ENCODE results near the gene FARSA.
A peak's percentile ranks its signal among the peaks of the same experiment; 100 is the strongest.
"Not testable (repeated sequence)": the region's sequence is repeated elsewhere in the genome, so short reads cannot be mapped to it uniquely, and the experiment has no call there.

Gene FARSA

GRCh38 chr19:12937093-12937926, 3.8 kb upstream of the FARSA start:
- no peak for DNase-seq (ENCODE audit: low read depth)

- DNase-seq (ENCODE audit: low read depth): no peak
Observed at GRCh38 chr19:12936582-12936981, 3.1 kb upstream of the FARSA start.

- DNase-seq (ENCODE audit: low read depth): no peak
Observed at GRCh38 chr19:12935071-12935470, 1.6 kb upstream of the FARSA start.

- no peak for DNase-seq (ENCODE audit: low read depth)
Observed at GRCh38 chr19:12932392-12933286, 872 bp downstream of the FARSA start.

GRCh38 chr19:12930002-12930645, 3.4 kb downstream of the FARSA start:
- no peak for DNase-seq (ENCODE audit: low read depth)

GRCh38 chr19:12924621-12925310, 8.7 kb downstream of the FARSA start:
- no peak for DNase-seq (ENCODE audit: low read depth)

- DNase-seq (ENCODE audit: low read depth): no peak
Observed at GRCh38 chr19:12922959-12923358, 10.6 kb downstream of the FARSA start.

- DNase-seq (ENCODE audit: low read depth): no peak
Observed at GRCh38 chr19:12921047-12921446, 12.5 kb downstream of the FARSA start.

GRCh38 chr19:12918253-12918652, 15.3 kb downstream of the FARSA start:
- no peak for DNase-seq (ENCODE audit: low read depth)

GRCh38 chr19:12915860-12916259, 17.7 kb downstream of the FARSA start:
- not testable (repeated sequence) for DNase-seq (ENCODE audit: low read depth)

- DNase-seq (ENCODE audit: low read depth): no peak
Observed at GRCh38 chr19:12913851-12914690, 19.4 kb downstream of the FARSA start.

GRCh38 chr19:12913011-12913561, 20.4 kb downstream of the FARSA start:
- peak; percentile 60 for DNase-seq (ENCODE audit: low read depth)

- DNase-seq (ENCODE audit: low read depth): no peak
Observed at GRCh38 chr19:12912571-12912970, 20.9 kb downstream of the FARSA start.

- no peak for DNase-seq (ENCODE audit: low read depth)
Observed at GRCh38 chr19:12907166-12907565, 26.3 kb downstream of the FARSA start.

GRCh38 chr19:12899891-12900518, 33.5 kb downstream of the FARSA start:
- DNase-seq (ENCODE audit: low read depth): no peak

GRCh38 chr19:12896460-12896859, 37.1 kb downstream of the FARSA start:
- DNase-seq (ENCODE audit: low read depth): no peak

- DNase-seq (ENCODE audit: low read depth): no peak
Observed at GRCh38 chr19:12893582-12893981, 39.9 kb downstream of the FARSA start.

GRCh38 chr19:12891553-12892021, 41.9 kb downstream of the FARSA start:
- DNase-seq (ENCODE audit: low read depth): no peak

GRCh38 chr19:12890787-12891552, 42.5 kb downstream of the FARSA start, which contains the start of gene GCDH:
Gene GCDH (plus strand): TSS chr19:12891160. CDS start chr19:12891305, 145 bp downstream.
- peak; percentile 100 for DNase-seq (ENCODE audit: low read depth)
